ENCODE data around the gene IRX2.

GRCh38 chr5:2782658-2783057, 31.2 kb upstream of the IRX2 start:
- TF ChIP-seq TAF1 (IDR thresholded peaks at IDR 0.05; ENCODE audit: borderline replicate concordance, low read depth, low read length) (no peak), CTCF (IDR thresholded peaks at IDR 0.05 in 2 of 3, conservative IDR thresholded peaks at IDR 0.05 in 1 of 3; ENCODE audit: control insufficient read depth in 2 of 3, extremely low read depth in 1 of 3, insufficient read depth in 1 of 3, low read depth in 3 of 3, low read length in 3 of 3) (no peak), POLR2A (IDR thresholded peaks at IDR 0.05; ENCODE audit: low read depth, low read length) (no peak), EZH2 (IDR thresholded peaks at IDR 0.05; ENCODE audit: borderline replicate concordance, control insufficient read depth, low read depth, low read length) (no peak), SP1 (IDR thresholded peaks at IDR 0.05; ENCODE audit: low read depth, low read length) (no peak), CHD4 (IDR thresholded peaks at IDR 0.05) (no peak), USF1 (IDR thresholded peaks at IDR 0.05; ENCODE audit: borderline replicate concordance, extremely low read length, insufficient read depth, low read depth, low read length) (no peak), FOXK2 (IDR thresholded peaks at IDR 0.05) (no peak), NFIC (IDR thresholded peaks at IDR 0.05; ENCODE audit: low read depth, low read length) (no peak), GABPA (IDR thresholded peaks at IDR 0.05; ENCODE audit: low read depth) (no peak)
